Eye (tissue), 1 donor: Measurements from ENCODE around the gene MYB.

ENCODE experiments used
- DNase-seq: peaks from one replicate; pipeline ENCODE4 v3.0.0-alpha.2; 2015

MYB gene

GRCh38 chr6:135256866-135257265, 75.8 kb downstream of the MYB start:
- DNase-seq = no peak

- DNase-seq = no peak
Observed at GRCh38 chr6:135257631-135258405, 76.7 kb downstream of the MYB start.

- DNase-seq = no peak
Observed at GRCh38 chr6:135258970-135259369, 77.9 kb downstream of the MYB start.

GRCh38 chr6:135260612-135261011, 79.5 kb downstream of the MYB start:
- DNase-seq = no peak

- DNase-seq = no peak
Observed at GRCh38 chr6:135261872-135262725, 81.0 kb downstream of the MYB start.

- DNase-seq = no peak
Observed at GRCh38 chr6:135265278-135265677, 84.2 kb downstream of the MYB start.

- no peak for DNase-seq
Observed at GRCh38 chr6:135266675-135267074, 85.6 kb downstream of the MYB start.

- DNase-seq = no peak
Observed at GRCh38 chr6:135267085-135267484, 86.0 kb downstream of the MYB start.

GRCh38 chr6:135268263-135268662, 87.2 kb downstream of the MYB start:
- DNase-seq = no peak

GRCh38 chr6:135268740-135269139, 87.6 kb downstream of the MYB start:
- DNase-seq = no peak
